Fibroblast of peridontal ligament (primary cell): Measurements from ENCODE around the gene SPATA31D3.
A peak's percentile ranks its signal among the peaks of the same experiment; 100 is the strongest.
"Not testable (repeated sequence)": the region's sequence is repeated elsewhere in the genome, so short reads cannot be mapped to it uniquely, and the experiment has no call there.

Source experiments
- DNase-seq: peaks from one replicate; pipeline ENCODE4 v3.0.0-alpha.2; 2010; ENCODE audit errors: extremely low read depth

SPATA31D3 gene

GRCh38 chr9:81943393-81943792, at the start of gene SPATA31D3:
TSS of gene SPATA31D3 (plus strand) at chr9:81943500. CDS start at chr9:81943586, 86 bp downstream.
- not testable (repeated sequence) for DNase-seq

GRCh38 chr9:81893929-81894328, 49.4 kb upstream of the SPATA31D3 start:
- DNase-seq, result peak; percentile 71

- DNase-seq, result no peak
Measured at GRCh38 chr9:81894891-81895290, 48.4 kb upstream of the SPATA31D3 start.

GRCh38 chr9:81896070-81896469, 47.2 kb upstream of the SPATA31D3 start:
- DNase-seq, result no peak

GRCh38 chr9:81898851-81899250, 44.4 kb upstream of the SPATA31D3 start:
- DNase-seq, result peak; percentile 85

DNA sequence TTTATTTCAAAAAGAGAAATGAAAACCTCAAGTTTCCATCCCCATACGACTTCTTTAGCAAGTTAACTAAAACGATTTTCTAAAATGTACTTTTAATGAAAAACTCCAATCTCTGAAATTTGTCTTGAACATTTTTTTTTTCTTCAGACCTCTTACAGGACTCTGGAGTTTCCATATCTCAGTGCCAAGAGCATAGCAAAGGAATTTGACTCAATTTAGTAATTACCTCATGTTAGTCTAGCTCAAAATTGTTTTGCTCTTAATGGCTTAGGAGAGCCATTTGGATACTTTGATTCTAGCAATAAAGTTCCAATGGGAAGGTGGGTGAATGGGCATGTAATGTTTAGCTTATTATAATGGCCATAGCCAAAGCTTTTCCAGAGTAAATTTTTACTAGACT, 41.1 kb upstream of the SPATA31D3 start:
- peak; percentile 75 for DNase-seq

DNA sequence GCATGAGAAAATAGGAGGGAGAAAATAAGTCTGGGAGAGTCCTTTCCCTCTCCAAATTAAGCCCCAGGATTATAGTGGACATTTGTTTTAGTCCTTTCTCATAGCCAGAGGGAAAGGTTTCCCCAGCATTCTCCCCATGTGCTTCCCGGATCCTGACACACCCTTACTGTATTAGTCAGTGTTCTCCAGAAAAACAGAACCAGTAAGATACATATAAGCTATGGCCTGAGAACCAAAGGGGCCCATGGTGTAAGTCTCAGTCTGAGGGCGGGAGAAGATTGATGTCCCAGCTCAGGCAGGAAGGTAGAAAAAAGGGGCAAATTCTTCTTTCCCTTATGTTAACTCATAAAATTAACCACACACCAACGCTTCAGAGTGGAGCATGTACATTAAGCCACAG, 40.7 kb upstream of the SPATA31D3 start:
- peak; percentile 37 for DNase-seq

DNA sequence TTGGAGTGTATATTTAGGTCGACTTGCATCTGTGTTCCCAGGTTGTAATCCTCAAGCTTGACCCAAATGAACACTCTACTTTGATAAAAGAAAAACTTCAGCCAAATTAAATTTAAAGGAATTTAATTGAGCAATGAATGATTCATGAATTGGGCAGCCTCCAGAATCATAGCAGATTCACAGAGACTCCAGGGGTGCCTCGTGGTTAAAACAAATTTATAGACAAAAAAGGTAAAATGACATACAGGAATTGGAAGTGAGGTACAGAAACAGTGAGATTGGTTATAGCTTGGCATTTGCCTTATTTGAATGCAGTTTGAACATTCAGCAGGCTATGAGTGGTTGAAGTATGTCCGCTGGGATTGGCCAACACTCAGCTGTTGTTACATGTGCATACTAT, 36.6 kb upstream of the SPATA31D3 start:
- peak; percentile 65 for DNase-seq

GRCh38 chr9:81912135-81912534, 31.2 kb upstream of the SPATA31D3 start:
- no peak for DNase-seq

GRCh38 chr9:81915801-81916505, 27.3 kb upstream of the SPATA31D3 start:
- DNase-seq, result no peak

- not testable (repeated sequence) for DNase-seq
Measured at GRCh38 chr9:81918507-81918906, 24.8 kb upstream of the SPATA31D3 start.

DNA sequence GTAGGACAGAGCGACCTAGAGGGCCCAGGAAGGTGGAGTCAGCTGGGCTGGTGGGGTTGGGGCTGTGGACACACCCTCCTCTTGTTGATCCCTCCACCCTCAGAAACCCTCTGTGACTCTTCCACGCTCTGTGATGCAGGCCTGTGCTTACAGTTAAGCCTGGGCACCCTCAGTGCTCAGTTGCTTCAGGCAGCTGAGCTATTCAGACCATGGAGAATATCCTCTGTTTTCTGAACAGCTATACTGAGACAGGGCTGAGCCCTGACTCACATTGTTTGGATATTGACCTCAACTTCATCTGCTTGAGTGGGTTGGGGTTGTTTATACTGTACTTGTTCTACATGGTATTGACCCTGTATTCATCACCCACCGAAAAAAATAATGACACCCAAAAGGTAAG, 15.0 kb upstream of the SPATA31D3 start, which contains the start of gene SPATA31D4:
SPATA31D4 (plus strand) TSS at position 124 of the 400 bp plus-strand sequence; CDS start at position 210, 86 bp downstream.
- not testable (repeated sequence) for DNase-seq

DNA sequence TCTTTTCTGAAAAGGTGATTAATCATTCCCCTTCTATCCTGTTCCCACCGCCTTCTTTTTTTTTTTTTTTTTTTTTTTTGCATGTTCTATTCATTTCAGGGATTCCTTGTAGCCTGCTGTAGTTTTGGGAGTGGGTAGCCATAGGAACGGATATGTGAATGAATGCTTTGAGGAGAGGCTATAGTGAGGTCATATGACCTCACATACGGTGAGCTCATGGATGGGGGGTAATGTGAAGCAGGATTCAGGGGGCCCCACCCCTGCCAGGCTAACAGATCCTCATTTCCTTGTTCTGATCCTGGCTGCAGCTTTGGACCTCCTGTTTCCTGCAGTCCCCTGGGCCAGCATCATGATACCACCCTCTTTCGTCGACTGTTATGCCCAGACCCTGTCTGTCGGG, 13.2 kb upstream of the SPATA31D3 start:
- not testable (repeated sequence) for DNase-seq

- DNase-seq, result not testable (repeated sequence)
Measured at GRCh38 chr9:81933547-81933946, 9.8 kb upstream of the SPATA31D3 start.

GRCh38 chr9:81948650-81949049, 5.3 kb downstream of the SPATA31D3 start:
- DNase-seq, result not testable (repeated sequence)

DNA sequence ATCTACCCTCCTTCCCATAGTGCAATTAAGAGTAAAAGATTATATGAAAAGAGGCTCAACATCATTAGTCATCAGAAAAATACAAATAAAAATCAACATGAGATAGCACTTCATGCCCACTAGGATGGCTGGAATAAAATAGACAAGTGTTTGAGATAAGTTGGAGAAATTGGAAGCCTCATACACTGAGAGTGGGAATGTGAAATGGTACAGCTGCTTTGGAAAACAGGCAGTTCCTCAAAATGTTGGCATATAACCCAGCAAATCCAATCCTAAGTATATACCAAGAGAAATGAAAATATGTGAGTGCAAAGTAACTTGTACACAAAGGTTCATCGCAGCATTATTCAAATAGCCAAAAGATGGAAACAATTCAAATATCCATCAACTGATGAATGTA, 9.8 kb downstream of the SPATA31D3 start:
- DNase-seq, result no peak

- no peak for DNase-seq
Measured at GRCh38 chr9:81955625-81956024, 12.3 kb downstream of the SPATA31D3 start.

DNA sequence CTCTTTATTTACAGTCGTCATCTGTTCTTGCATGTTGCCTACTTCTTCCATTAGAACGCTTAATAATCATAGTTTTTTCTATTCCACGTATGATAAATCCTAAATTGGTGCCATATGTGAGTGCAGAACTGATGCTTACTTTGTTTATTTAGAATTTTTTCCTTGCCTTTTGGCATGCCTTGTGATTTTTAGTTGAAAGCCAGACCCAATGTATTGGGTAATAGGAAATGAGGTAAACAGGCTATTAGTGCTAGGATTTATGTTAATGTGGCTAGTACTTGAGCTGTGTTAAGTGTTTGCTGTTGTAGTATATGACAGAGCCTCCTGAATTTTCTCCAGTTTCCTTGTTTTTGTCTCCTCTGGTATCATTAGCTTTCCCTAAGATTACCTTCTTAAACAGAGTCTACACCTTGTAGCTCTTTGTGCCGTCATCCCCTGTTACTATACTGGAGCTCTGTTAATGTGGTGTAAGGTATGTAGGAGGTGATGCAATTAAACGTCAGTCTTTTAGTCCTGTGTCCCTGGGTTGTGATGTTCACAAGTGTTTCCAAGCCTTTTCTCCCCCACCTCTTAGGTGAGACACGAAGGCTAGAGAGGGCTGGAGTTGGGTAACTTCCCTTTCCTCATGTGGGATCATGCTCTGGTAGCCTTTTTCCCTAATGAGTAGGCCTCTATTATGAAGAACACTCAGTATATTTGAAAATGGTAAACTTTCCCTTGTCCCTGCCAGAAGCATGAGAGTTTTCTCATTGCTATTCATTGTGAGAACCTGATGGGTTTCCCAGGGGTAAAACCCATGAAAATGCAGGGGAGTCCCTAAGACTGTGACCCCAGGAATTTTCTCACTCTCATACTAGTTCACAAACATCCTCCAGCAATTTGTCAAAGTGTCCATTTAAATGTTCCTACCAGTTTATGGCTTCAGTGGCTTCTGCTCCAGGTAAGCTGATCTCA, 21.2 kb downstream of the SPATA31D3 start:
- DNase-seq, result peak; percentile 60

GRCh38 chr9:81968026-81968425, 24.7 kb downstream of the SPATA31D3 start:
- DNase-seq, result no peak

DNA sequence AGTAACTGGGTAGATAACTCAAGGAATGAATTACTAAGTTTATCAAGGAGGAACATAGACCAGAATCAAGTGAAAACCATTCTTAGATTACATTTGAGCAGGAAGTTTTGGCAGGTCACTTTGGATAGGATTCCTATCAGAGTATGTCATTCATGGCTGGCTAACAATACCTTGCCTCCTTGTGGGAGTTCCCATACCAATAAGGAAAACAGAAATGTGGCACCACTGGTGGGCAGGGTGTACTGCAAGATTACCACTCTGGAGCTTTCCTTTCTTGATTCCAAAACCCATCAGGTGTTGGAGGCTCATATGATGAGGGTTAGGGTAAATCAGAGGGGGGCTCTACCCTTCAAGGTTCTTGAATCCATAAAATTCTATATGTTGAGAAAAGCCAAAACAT, 26.7 kb downstream of the SPATA31D3 start:
- peak; percentile 40 for DNase-seq

GRCh38 chr9:81971727-81972126, 28.4 kb downstream of the SPATA31D3 start:
- no peak for DNase-seq

GRCh38 chr9:81974764-81975163, 31.5 kb downstream of the SPATA31D3 start:
- no peak for DNase-seq

DNA sequence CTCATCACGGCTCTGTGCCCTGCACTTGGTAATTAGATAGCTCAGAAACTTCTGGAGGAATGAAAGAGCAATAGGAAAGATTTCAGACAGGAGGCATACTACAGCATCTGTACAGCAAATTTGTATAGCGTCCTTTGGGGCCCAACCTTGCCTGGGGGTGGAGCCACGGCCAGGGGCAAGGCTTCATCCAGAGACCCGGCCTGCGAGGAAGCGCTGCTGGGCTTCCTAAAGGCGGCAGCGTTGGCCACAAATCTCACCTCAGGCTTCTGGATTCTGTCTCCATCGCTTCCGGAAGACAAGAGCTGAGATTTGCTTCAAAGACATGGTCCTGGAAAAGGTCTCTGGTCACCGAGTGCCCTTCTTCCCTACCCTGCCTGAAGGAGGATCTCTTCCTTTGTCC, 33.1 kb downstream of the SPATA31D3 start:
- no peak for DNase-seq
